ENCODE results near the gene PRRT1B.
"Not testable (repeated sequence)": the region's sequence is repeated elsewhere in the genome, so short reads cannot be mapped to it uniquely, and the experiment has no call there.

Gene PRRT1B

GRCh38 chr9:131502781-131503625, 42.3 kb upstream of the PRRT1B start, which contains the start of gene POMT1:
Gene POMT1, plus strand, starts transcription at chr9:131502918. Its CDS starts 1,301 bp downstream, at chr9:131504219.
- no peak for TF ChIP-seq CTCF (IDR thresholded peaks at IDR 0.05; ENCODE audit: low read depth, low read length)
- peak within 1 kb of the TSS; percentile 85 for H3K4me3 ChIP-seq (ENCODE audit: low read depth, low read length)

GRCh38 chr9:131503626-131504465, 41.5 kb upstream of the PRRT1B start:
- peak overlapping the region; percentile 85 for H3K4me3 ChIP-seq (ENCODE audit: low read depth, low read length)
- TF ChIP-seq CTCF (IDR thresholded peaks at IDR 0.05; ENCODE audit: low read depth, low read length) = no peak

- no peak overlapping the region for H3K4me3 ChIP-seq (ENCODE audit: low read depth, low read length)
- no peak for TF ChIP-seq CTCF (IDR thresholded peaks at IDR 0.05; ENCODE audit: low read depth, low read length)
Observed at GRCh38 chr9:131505012-131505411, 40.3 kb upstream of the PRRT1B start.

GRCh38 chr9:131511416-131511815, 33.9 kb upstream of the PRRT1B start:
- no peak for TF ChIP-seq CTCF (IDR thresholded peaks at IDR 0.05; ENCODE audit: low read depth, low read length)
- no peak overlapping the region for H3K4me3 ChIP-seq (ENCODE audit: low read depth, low read length)

- TF ChIP-seq CTCF (IDR thresholded peaks at IDR 0.05; ENCODE audit: low read depth, low read length) = no peak
- H3K4me3 ChIP-seq (ENCODE audit: low read depth, low read length) = no peak overlapping the region
Observed at GRCh38 chr9:131511880-131512279, 33.4 kb upstream of the PRRT1B start.

GRCh38 chr9:131513177-131513576, 32.1 kb upstream of the PRRT1B start:
- no peak for TF ChIP-seq CTCF (IDR thresholded peaks at IDR 0.05; ENCODE audit: low read depth, low read length)

GRCh38 chr9:131515559-131516031, 29.7 kb upstream of the PRRT1B start:
- not testable (repeated sequence) for H3K4me3 ChIP-seq (ENCODE audit: low read depth, low read length)

More at GRCh38 chr9:131513177-131513576, 32.1 kb upstream of the PRRT1B start:
- H3K4me3 ChIP-seq (ENCODE audit: low read depth, low read length) = no peak overlapping the region
